Sigmoid colon (tissue), 7 donors: Measurements from ENCODE around the gene METTL25. TPM values are rescaled to one million over a fixed set of nuclear protein-coding genes. Genes with fewer than 3 reads are reported as not detected.
A peak's percentile ranks its signal among the peaks of the same experiment; 100 is the strongest.

ENCODE experiments used
- DNase-seq: peaks from one replicate; pipeline ENCODE4 v3.0.0-alpha.2; 2019
- H3K27ac ChIP-seq, 4 donors: fragments of 200-600 bp; sonication (generic); one replicate each; pipeline ENCODE4 v1.5.1; 2016 to 2019; ENCODE audit warnings: mild to moderate bottlenecking in 1 of 4
- H3K27me3 ChIP-seq, 3 donors: fragments of 200-600 bp; sonication (generic); one replicate each; pipeline ENCODE4 v1.5.1; 2019; ENCODE audit warnings: mild to moderate bottlenecking in 1 of 3
- H3K36me3 ChIP-seq, 4 donors: fragments of 200-600 bp; sonication (generic); one replicate each; pipeline ENCODE4 v1.5.1; 2016 to 2019
- H3K4me1 ChIP-seq, 4 donors: fragments of 200-600 bp; sonication (generic); one replicate each; pipeline ENCODE4 v1.5.1; 2017 to 2019
- H3K4me3 ChIP-seq, 4 donors: fragments of 200-600 bp; sonication (generic); one replicate each; pipeline ENCODE4 v1.5.1; 2017 to 2019; ENCODE audit warnings: mild to moderate bottlenecking in 2 of 4, moderate library complexity in 1 of 4
- H3K9me3 ChIP-seq, 4 donors: fragments of 200-600 bp in 3 of 4; sonication (generic) in 3 of 4; one replicate each; pipeline versions ENCODE4 v1.5.1 to v1.6.1; 2013 to 2019
- EP300 ChIP-seq, 4 donors: sonication (generic); formaldehyde crosslinking; IDR thresholded peaks; one replicate each; pipeline ENCODE4 v1.6.1; 2017; ENCODE audit warnings: antibody characterized with exemption in 4 of 4
- POLR2A ChIP-seq, 2 donors: fragments of 450-650 bp; IDR thresholded peaks; one replicate each; pipeline ENCODE4 v1.6.1; 2016; ENCODE audit warnings: antibody characterized with exemption in 2 of 2, mild to moderate bottlenecking in 2 of 2, moderate library complexity in 2 of 2
- POLR2AphosphoS5 ChIP-seq, 4 donors: sonication (generic); formaldehyde crosslinking; IDR thresholded peaks; one replicate each; pipeline ENCODE4 v1.6.1; 2017; ENCODE audit warnings: antibody characterized with exemption in 4 of 4
- WGBS, 2 donors: extraction: QIAGEN DNeasy Blood & Tissue Kit; methylation state at CpG; one replicate each; pipeline ENCODE4 v1.1.7; 2013; 5-methylcytosine and 5-hydroxymethylcytosine counted together
- intact Hi-C: fragments of 100-400 bp; cut with DNase I; formaldehyde crosslinking; loops from one replicate; pipeline ENCODE4 v1.15.1; 2023
- polyA plus RNA-seq, 3 donors: library from polyadenylated mRNA; stranded (reverse); fragments of 200-250 nt; gene quantifications; one replicate each; pipeline ENCODE4 v1.2.3, GENCODE V29; 2013
- total RNA-seq, 4 donors: library from RNA; depleted of rRNA; stranded (reverse); fragments of >200 nt; gene quantifications; one replicate each; pipeline ENCODE4 v1.1.0, GENCODE V29; 2016
- TF ChIP-seq, protein P1 (sequence below), 4 experiments: fragments of 450-650 bp in 3 of 4; fragments of 200-600 bp in 1 of 4; IDR thresholded peaks; one replicate each; pipeline ENCODE4 v1.5.1; 2016 to 2019; ENCODE audit warnings: antibody characterized with exemption in 4 of 4, mild to moderate bottlenecking in 3 of 4, moderate library complexity in 2 of 4
- donor health status: healthy with polysubstance abuse.
- donor health status: Bipolar disorder and iron deficiency.
- donor health status: healthy.

METTL25 gene
- total and polyA plus RNA-seq, 7 donors, result 3.9 to 59.9 (median 22.7) TPM

DNA sequence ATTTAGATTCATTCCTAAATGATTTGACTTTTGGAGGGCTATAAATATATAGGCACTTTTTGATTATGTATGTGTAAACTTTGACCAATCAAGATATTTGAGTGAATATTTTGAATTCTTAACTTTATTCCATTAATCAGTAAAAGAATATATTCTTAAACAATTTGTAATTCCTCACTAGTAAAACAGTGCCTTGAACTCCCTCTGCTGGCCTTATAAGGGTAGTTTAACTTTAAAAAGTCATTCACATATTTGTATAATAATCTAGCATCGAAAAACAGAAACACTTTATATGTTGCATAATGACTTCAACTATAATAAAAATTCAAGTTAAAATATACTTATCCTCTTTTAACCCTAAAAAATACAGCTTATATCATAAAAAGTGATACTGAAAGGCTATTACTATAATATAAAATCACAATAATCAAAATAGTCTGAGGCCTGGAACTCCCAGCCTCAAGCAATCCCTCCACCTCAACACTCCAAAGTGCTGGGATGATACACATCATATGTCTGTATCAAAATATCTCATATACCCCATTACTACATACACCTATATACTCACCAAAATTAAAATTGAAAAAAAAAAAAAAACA lies 31.3 kb upstream of the METTL25 start:
- intact Hi-C loops, result loop anchor here (5.0 kb wide), 1 partner anchor 680 kb away; no protein-coding TSS in a partner anchor
- H3K36me3 ChIP-seq, result no peaks in the 10 kb centered on the region
- no peak overlapping the region for H3K4me3 ChIP-seq
- 6 to 19% methylated on average over 1 of the region's 1 CpG for whole genome bisulfite sequencing, 2 donors
- TF ChIP-seq, protein P1, sequence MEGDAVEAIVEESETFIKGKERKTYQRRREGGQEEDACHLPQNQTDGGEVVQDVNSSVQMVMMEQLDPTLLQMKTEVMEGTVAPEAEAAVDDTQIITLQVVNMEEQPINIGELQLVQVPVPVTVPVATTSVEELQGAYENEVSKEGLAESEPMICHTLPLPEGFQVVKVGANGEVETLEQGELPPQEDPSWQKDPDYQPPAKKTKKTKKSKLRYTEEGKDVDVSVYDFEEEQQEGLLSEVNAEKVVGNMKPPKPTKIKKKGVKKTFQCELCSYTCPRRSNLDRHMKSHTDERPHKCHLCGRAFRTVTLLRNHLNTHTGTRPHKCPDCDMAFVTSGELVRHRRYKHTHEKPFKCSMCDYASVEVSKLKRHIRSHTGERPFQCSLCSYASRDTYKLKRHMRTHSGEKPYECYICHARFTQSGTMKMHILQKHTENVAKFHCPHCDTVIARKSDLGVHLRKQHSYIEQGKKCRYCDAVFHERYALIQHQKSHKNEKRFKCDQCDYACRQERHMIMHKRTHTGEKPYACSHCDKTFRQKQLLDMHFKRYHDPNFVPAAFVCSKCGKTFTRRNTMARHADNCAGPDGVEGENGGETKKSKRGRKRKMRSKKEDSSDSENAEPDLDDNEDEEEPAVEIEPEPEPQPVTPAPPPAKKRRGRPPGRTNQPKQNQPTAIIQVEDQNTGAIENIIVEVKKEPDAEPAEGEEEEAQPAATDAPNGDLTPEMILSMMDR (IDR thresholded peaks at IDR 0.05), result peak in 2 of 4 experiments; percentile 14 to 23
- no peak for TF ChIP-seq POLR2A (IDR thresholded peaks at IDR 0.05)
- DNase-seq, result no peak
- no peaks in the 10 kb centered on the region for H3K4me1 ChIP-seq
- no peak overlapping the region for H3K27ac ChIP-seq
- no peaks in the 10 kb centered on the region for H3K9me3 ChIP-seq
- H3K27me3 ChIP-seq, result no peaks in the 10 kb centered on the region

DNA sequence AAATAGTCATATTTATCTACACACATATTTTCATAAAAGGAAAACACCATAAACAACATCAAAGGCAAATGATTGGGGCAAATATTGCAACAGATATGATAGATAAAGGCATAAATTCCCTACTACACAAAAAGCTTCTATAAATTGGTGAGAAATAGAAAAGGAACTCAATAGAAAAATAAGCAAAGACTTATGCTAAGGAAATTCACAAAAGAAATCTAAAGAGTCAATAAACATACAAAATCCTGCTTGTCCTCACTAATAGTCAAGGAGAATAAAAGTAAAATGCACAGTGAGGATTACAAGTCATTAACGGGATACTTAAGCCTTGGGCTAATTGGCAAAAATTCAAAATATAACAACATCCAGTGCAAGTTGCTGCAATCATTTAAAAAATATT lies 30.5 kb upstream of the METTL25 start:
- DNase-seq, result no peak
- Histone ChIP-seq H3K27ac (no peak overlapping the region), H3K36me3 (no peaks in the 10 kb centered on the region), H3K4me3 (no peak overlapping the region), H3K9me3 (no peaks in the 10 kb centered on the region), H3K27me3 (no peaks in the 10 kb centered on the region), H3K4me1 (no peaks in the 10 kb centered on the region)
- TF ChIP-seq POLR2AphosphoS5 (IDR thresholded peaks at IDR 0.05), result no peak
- TF ChIP-seq EP300 (IDR thresholded peaks at IDR 0.05), result no peak
- TF ChIP-seq, protein P1 (IDR thresholded peaks at IDR 0.05), result no peak
- no peak for TF ChIP-seq POLR2A (IDR thresholded peaks at IDR 0.05)
- WGBS, 2 donors, result 80 to 88% methylated on average over 1 of the region's 1 CpG
- intact Hi-C loops, result loop anchor here (5.0 kb wide), 1 partner anchor 681 kb away; no protein-coding TSS in a partner anchor

DNA sequence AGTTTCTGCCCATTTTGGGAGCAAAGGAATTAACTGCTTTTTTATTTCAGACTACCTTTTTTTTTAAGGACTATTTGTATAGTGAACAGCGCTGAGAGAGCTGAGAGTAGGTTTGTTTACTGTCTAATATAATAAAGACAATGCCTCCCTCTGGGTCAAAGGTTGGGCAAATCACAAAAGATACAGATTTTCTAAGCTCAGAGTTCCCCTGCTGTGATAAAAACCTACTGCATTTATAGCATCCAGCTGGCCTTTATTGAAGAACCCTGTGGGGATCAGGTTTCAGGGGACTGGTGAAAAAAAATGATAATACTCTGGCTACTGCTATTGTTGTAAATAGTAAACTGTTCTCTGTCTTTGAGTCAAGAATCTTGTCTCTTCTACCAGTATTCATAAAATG lies 28.8 kb upstream of the METTL25 start:
- no peaks in the 10 kb centered on the region for H3K27me3 ChIP-seq
- WGBS, 2 donors, result 9 to 29% methylated on average over 1 of the region's 1 CpG
- H3K4me1 ChIP-seq, result no peaks in the 10 kb centered on the region
- no peak for TF ChIP-seq POLR2A (IDR thresholded peaks at IDR 0.05)
- TF ChIP-seq POLR2AphosphoS5 (IDR thresholded peaks at IDR 0.05), result no peak
- TF ChIP-seq EP300 (IDR thresholded peaks at IDR 0.05), result no peak
- TF ChIP-seq, protein P1 (IDR thresholded peaks at IDR 0.05), result no peak
- DNase-seq, result no peak
- intact Hi-C loops, result loop anchor here (5.0 kb wide), 1 partner anchor 682 kb away; no protein-coding TSS in a partner anchor
- H3K36me3 ChIP-seq, result no peaks in the 10 kb centered on the region
- H3K4me3 ChIP-seq, result no peak overlapping the region
- H3K9me3 ChIP-seq, result no peaks in the 10 kb centered on the region
- H3K27ac ChIP-seq, result no peak overlapping the region

DNA sequence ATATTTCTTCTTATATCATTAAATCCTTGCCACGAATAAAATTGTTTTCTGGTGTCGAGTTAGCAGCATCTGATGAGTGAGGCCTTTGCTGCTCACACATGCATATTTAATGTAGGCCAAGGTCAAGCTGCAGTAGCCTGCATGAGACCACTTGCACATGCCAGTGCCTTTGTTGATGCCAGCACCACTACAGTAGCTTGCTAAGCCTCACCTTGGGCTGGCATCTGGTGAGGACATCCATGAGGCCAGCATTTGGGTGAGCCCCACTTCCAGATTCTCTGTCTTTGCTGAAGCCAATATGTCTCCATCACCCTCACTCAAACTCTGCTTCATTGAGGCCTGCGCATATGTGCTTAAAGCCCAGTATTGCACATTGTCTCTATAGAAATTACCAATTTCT lies 8.2 kb upstream of the METTL25 start:
- H3K4me1 ChIP-seq, result no peaks in the 10 kb centered on the region
- H3K27ac ChIP-seq, result no peak overlapping the region
- intact Hi-C loops, result loop anchor here (10.0 kb wide), 1 partner anchor 1935 kb away; no protein-coding TSS in a partner anchor
- no peaks in the 10 kb centered on the region for H3K27me3 ChIP-seq
- H3K9me3 ChIP-seq, result no peaks in the 10 kb centered on the region
- TF ChIP-seq EP300 (IDR thresholded peaks at IDR 0.05) (no peak), POLR2AphosphoS5 (IDR thresholded peaks at IDR 0.05) (no peak)
- WGBS, 2 donors, result 97 to 98% methylated on average over 3 of the region's 3 CpGs
- DNase-seq, result no peak
- no peak overlapping the region for H3K4me3 ChIP-seq
- peaks cover 0 to 72% (median 17%) of the 10 kb centered on the region in 4 donors for H3K36me3 ChIP-seq

DNA sequence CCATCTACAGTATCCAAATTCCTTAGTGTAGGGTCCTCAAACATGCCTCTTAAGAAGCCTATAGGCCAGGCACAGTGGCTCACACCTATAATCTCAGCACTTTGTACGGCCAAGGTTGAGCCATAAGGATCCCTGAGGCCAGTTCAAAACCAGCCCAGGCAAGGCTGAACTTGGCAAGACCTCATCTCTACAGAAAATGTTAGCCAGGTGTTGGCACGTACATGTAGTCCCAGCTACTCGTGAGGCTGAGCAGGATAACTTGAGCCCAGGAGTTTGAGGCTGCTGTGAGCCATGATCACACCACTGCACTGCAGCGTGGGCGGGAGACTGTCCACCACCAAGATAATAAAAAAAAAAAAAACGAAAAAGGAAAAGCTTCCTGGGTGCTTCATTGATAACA lies 6.9 kb upstream of the METTL25 start:
- H3K36me3 ChIP-seq, result peaks cover 0 to 84% (median 17%) of the 10 kb centered on the region in 4 donors
- no peak overlapping the region for H3K27ac ChIP-seq
- TF ChIP-seq POLR2AphosphoS5 (IDR thresholded peaks at IDR 0.05), result no peak
- intact Hi-C loops, result loop anchor here (10.0 kb wide), 1 partner anchor 1937 kb away; no protein-coding TSS in a partner anchor
- no peaks in the 10 kb centered on the region for H3K27me3 ChIP-seq
- peaks cover 0 to 10% (median 10%) of the 10 kb centered on the region in 4 donors for H3K4me1 ChIP-seq
- 85 to 92% methylated on average over 6 of the region's 6 CpGs for WGBS, 2 donors
- H3K9me3 ChIP-seq, result no peaks in the 10 kb centered on the region
- no peak overlapping the region for H3K4me3 ChIP-seq
- no peak for DNase-seq
